Hematopoietic multipotent progenitor cell treated with erythropoietin and hydrocortisone succinate and interleukin-3 and kit ligand, for 6 days (in vitro differentiated cells): ENCODE measurements around the gene THTPA.
A peak's percentile ranks its signal among the peaks of the same experiment; 100 is the strongest.

Experiments
- DNase-seq: peaks from one replicate; pipeline ENCODE4 v3.0.0-alpha.2; 2015

THTPA gene

GRCh38 chr14:23551266-23552028, 4.6 kb upstream of the THTPA start, which contains the start of gene ZFHX2:
Gene ZFHX2, minus strand, starts transcription at chr14:23551765. Its CDS starts 16,440 bp downstream, at chr14:23535325.
- DNase-seq = peak; percentile 85

- no peak for DNase-seq
Observed at GRCh38 chr14:23555533-23555881, 564 bp upstream of the THTPA start.

- DNase-seq = peak; percentile 28
Observed at GRCh38 chr14:23556700-23557440, 799 bp downstream of the THTPA start.

- no peak for DNase-seq
Observed at GRCh38 chr14:23557521-23557920, 1.4 kb downstream of the THTPA start.

GRCh38 chr14:23557946-23558345, 1.9 kb downstream of the THTPA start:
- no peak for DNase-seq

GRCh38 chr14:23558346-23559009, 2.4 kb downstream of the THTPA start:
- no peak for DNase-seq

GRCh38 chr14:23559010-23559925, 3.2 kb downstream of the THTPA start:
- peak; percentile 87 for DNase-seq

- DNase-seq = no peak
Observed at GRCh38 chr14:23559926-23560520, 4.0 kb downstream of the THTPA start.

GRCh38 chr14:23561259-23561658, 5.2 kb downstream of the THTPA start:
- no peak for DNase-seq

- no peak for DNase-seq
Observed at GRCh38 chr14:23561873-23562821, 6.1 kb downstream of the THTPA start.

- peak; percentile 74 for DNase-seq
Observed at GRCh38 chr14:23562822-23563472, 6.9 kb downstream of the THTPA start.

GRCh38 chr14:23563473-23564180, 7.6 kb downstream of the THTPA start:
- no peak for DNase-seq

GRCh38 chr14:23564181-23564812, 8.2 kb downstream of the THTPA start:
- no peak for DNase-seq

- DNase-seq = no peak
Observed at GRCh38 chr14:23564876-23565275, 8.8 kb downstream of the THTPA start.

GRCh38 chr14:23565626-23566025, 9.6 kb downstream of the THTPA start:
- DNase-seq = no peak

GRCh38 chr14:23566112-23566777, 10.2 kb downstream of the THTPA start:
- DNase-seq = no peak

GRCh38 chr14:23566778-23567185, 10.7 kb downstream of the THTPA start:
- DNase-seq = no peak

GRCh38 chr14:23567186-23568020, 11.3 kb downstream of the THTPA start, which contains the start of gene AP1G2:
Gene AP1G2, minus strand, starts transcription at chr14:23567791. Its CDS starts 477 bp downstream, at chr14:23567314.
- DNase-seq = peak; percentile 95
